Retinal pigment epithelial cell (primary cell): Measurements from ENCODE around the gene PEX6.
"Not testable (repeated sequence)": the region's sequence is repeated elsewhere in the genome, so short reads cannot be mapped to it uniquely, and the experiment has no call there.

Source experiments
- DNase-seq: peaks from one replicate; pipeline ENCODE4 v3.0.0-alpha.2; 2010; ENCODE audit warnings: low read depth
- H3K4me3 ChIP-seq: 2 replicates; pipeline ENCODE4 v1.5.1; 2011; ENCODE audit warnings: mild to moderate bottlenecking, low read length, control low read depth, moderate library complexity
- TF ChIP-seq, protein P1 (sequence below): conservative IDR thresholded peaks from 2 replicates; pipeline ENCODE4 v1.5.1; 2011; ENCODE audit warnings: low read depth, low read length, control low read depth, inconsistent platforms

Gene PEX6

DNA sequence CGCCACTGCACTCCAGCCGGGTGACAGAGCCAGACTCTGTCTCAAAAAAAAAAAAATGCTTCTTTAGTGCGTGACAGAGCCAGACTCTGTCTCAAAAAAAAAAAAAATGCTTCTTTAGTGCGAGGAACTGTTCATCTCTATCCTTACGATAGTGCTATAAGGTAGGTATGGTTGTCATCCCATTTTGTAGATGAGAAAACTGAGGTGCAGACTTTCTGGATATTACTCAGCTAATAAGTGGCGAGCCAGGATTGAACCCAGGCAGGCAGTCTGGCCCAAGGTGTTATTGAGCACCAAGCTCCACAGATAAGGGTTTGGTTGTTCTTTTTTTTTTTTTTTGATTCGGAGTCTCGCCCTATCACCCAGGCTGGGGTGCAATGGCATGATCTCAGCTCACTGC, 22.9 kb upstream of the PEX6 start:
- H3K4me3 ChIP-seq, result no peak overlapping the region
- TF ChIP-seq, protein P1, sequence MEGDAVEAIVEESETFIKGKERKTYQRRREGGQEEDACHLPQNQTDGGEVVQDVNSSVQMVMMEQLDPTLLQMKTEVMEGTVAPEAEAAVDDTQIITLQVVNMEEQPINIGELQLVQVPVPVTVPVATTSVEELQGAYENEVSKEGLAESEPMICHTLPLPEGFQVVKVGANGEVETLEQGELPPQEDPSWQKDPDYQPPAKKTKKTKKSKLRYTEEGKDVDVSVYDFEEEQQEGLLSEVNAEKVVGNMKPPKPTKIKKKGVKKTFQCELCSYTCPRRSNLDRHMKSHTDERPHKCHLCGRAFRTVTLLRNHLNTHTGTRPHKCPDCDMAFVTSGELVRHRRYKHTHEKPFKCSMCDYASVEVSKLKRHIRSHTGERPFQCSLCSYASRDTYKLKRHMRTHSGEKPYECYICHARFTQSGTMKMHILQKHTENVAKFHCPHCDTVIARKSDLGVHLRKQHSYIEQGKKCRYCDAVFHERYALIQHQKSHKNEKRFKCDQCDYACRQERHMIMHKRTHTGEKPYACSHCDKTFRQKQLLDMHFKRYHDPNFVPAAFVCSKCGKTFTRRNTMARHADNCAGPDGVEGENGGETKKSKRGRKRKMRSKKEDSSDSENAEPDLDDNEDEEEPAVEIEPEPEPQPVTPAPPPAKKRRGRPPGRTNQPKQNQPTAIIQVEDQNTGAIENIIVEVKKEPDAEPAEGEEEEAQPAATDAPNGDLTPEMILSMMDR, result no peak
- DNase-seq, result no peak

DNA sequence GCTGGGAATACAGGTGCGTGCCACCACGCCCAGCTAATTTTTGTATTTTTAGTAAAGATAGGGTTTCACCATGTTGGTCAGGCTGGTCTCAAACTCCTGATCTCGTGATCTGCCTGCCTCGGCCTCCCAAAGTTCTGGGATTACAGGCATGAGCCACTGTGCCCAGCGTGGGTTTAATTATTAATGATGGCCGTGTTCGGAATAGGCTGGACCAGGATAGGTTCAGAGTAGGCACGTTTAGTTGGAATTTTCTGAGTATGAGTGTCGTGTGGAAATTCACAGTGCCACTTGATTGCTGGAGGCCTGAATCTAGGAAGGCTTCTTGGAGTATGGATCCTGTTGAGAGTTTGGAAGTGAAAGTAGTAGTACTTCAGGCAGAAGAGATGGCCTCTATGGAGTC, 19.2 kb upstream of the PEX6 start:
- H3K4me3 ChIP-seq, DNase-seq: not testable (repeated sequence)

DNA sequence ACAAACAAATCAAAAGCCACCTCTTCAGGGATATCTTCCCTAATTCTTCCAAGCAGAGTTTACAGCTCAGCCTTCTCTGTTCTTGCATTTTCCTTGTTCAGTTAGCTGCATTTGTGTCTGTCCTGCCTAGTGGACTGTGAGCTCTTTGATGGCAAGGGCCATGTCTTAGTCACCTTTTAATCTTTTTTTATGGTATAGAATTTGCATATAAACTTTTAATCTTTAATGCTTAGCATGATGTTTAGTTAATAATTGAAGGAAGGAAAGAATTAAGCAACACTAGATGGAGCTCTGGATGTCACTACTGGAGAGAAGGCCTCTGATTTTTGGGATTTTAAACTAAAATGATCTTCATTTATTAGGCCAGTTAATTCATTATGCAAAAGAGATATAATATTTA, 17.5 kb upstream of the PEX6 start:
- H3K4me3 ChIP-seq, result no peak overlapping the region
- no peak for DNase-seq
- TF ChIP-seq, protein P1, result peak; percentile 9

DNA sequence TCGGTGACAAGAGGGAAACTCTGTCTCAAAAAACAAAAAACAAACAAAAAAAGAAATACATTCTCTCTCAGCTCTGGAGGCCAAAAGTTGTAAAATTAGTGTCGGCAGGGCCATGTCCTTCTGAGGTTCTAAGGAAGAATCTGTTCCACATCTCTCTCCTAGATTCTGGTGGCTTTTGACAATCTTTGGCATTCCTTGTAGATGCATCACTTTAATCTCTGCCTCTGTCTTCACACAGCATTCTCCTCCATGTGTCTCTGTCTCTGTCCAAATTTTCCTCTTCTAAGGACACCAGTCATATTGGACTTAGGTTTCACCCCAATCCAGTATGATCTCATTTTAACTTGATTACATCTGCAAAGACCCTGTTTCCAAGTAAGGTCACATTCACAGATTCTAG, 14.5 kb upstream of the PEX6 start:
- no peak for DNase-seq
- no peak overlapping the region for H3K4me3 ChIP-seq
- TF ChIP-seq, protein P1, result no peak

DNA sequence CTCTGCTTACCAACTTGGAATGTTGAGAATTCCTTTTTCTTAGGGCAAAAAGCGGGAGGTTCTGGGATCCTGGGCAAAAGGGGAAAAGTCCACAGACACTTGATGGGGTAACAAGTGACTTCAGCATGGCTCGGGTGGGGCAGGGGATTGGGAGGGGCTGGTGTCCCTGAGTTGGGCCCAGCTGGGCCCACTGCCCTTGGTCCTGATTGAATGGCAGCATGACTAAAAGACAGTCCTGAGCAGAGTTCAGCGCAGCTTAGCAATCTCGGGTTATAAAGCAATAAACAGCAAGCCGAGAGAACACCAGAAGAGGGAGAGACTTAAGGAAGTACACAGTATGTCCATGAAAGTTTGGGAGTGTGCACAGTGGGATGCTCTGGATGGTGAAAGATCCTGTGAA, 10.9 kb upstream of the PEX6 start:
- H3K4me3 ChIP-seq, result no peak overlapping the region
- TF ChIP-seq, protein P1, result no peak
- no peak for DNase-seq

DNA sequence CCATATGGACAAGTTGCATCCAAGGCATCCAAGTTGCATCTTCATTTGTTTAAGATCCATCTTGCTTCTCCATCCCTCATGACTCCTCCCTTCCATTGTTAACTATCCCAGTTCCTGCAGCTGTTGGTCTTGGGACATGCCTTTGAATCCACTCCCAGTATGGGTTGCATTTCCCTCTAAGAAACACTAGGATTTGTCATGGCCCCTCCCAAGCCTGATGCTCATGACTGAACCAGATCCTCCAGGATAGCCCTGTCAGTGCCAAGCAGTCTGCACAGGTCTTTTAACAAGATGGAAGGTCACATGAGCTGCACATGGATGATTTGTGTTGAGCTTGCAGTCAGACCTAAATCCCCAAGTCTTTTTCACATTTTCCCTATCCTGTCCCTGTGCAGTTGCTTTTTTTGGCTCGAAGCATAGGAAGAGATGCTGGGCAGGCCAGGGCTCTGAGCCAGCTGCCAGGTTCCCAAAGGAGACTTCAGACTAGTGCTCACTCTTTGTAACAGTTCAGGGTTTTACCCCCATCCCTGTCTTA, 9.6 kb upstream of the PEX6 start:
- no peak for DNase-seq
- no peak overlapping the region for H3K4me3 ChIP-seq
- TF ChIP-seq, protein P1, result no peak

DNA sequence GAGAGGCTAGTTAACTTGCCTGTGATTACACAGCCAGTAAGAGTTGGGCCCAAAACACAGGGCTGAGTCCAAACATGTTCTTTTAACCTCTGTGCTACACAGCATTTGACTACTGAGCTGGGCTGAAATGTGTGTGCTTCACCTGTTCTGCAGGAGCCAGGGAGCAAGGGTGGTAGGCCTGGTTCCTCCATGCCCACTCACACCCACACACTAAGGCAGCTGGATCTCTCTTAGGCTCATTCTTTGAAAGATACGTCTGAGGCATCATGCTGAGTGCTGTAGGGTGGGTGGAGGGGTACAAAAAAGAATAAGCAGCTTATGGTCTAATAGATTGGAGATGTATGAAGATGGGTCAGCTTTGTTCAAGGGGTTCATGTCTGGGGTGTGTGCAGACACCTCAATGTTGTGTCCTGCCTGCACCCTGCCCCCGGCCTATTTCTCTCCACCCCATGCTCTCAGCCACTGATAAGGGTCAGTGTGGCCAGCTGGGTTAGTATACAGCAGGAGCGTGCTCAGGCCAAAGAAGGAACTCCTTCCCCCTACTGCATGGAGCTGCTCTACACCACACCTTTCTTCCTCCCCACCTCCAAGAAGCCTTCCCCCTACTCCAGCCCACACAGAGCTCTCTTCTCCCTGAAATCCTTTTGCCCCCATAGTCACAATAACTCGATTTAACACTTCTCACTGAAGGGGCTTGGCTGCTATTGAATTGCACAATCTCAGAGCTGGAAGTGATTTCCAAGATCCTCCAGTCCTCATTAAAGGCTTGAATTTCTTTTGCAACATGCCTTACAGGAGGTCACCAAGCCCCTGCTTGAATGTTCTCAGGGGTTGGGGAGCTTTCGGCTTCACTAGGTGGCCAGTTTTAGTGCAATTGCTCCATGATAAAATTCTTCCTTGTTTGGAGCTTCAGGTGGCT, 8.8 kb upstream of the PEX6 start:
- DNase-seq, result no peak
- TF ChIP-seq, protein P1, result no peak
- no peak overlapping the region for H3K4me3 ChIP-seq
